IMR-90 (cell line): Measurements from ENCODE around the gene PCDHB15. TPM values are rescaled to one million over a fixed set of nuclear protein-coding genes. Genes with fewer than 3 reads are reported as not detected.

Experiments
- ATAC-seq: fragments of 200-7000 bp; cut with Tn5 transposase; 2 replicates; pipeline ENCODE4 v1.9.1; 2020; ENCODE audit warnings: low read depth, mild to moderate bottlenecking, moderate library complexity
- BruUV-seq: library from RNA; stranded (reverse); fragments of 400-500 nt; replicated peaks from 2 replicates; lab custom pipeline; 2021; lab: Mats Ljungman, UMichigan
- CTCF ChIA-PET: fragments of 300-600 bp; formaldehyde crosslinking; extraction: SDS; loops from one replicate; lab custom pipeline; 2021; ENCODE audit warnings: antibody characterized with exemption; lab: Yijun Ruan, JAX
- POLR2A ChIA-PET: fragments of 300-600 bp; sonication (Branson Sonifier 250); formaldehyde crosslinking; loops from one replicate; lab custom pipeline; 2022; ENCODE audit warnings: antibody characterized with exemption; ENCODE audit not compliant: unreplicated experiment; lab: Charles Lee
- DNase-seq: peaks from one replicate; pipeline ENCODE4 v3.0.0; 2013
- H2AFZ ChIP-seq: replicated peaks from 2 replicates; pipeline ENCODE3; 2013; ENCODE audit warnings: low read length, mild to moderate bottlenecking; ENCODE audit not compliant: poor library complexity
- H2AK5ac ChIP-seq: 2 replicates; pipeline ENCODE4 v1.6.1; 2013; ENCODE audit warnings: low read depth, low read length, inconsistent platforms
- H2AK9ac ChIP-seq: replicated peaks from 2 replicates; pipeline ENCODE3; 2013; ENCODE audit warnings: mild to moderate bottlenecking, low read depth, low read length, moderate library complexity; ENCODE audit not compliant: poor library complexity
- H2BK120ac ChIP-seq: 2 replicates; pipeline ENCODE4 v1.6.1; 2013; ENCODE audit warnings: low read depth, low read length, inconsistent platforms
- H2BK15ac ChIP-seq: 3 replicates; pipeline ENCODE4 v1.6.1; 2013; ENCODE audit warnings: low read depth, low read length, inconsistent platforms
- H2BK20ac ChIP-seq: 2 replicates; pipeline ENCODE4 v1.6.1; 2013; ENCODE audit warnings: low read depth, mild to moderate bottlenecking, inconsistent platforms, low read length, moderate library complexity
- H2BK5ac ChIP-seq: 2 replicates; pipeline ENCODE4 v1.6.1; 2013; ENCODE audit warnings: mild to moderate bottlenecking, low read depth, low read length, inconsistent platforms; ENCODE audit not compliant: poor library complexity, severe bottlenecking
- H3K14ac ChIP-seq: replicated peaks from 2 replicates; pipeline ENCODE4 v1.6.1; 2013; ENCODE audit warnings: low read depth, low read length, inconsistent platforms
- H3K18ac ChIP-seq: 2 replicates; pipeline ENCODE4 v1.6.1; 2013; ENCODE audit warnings: low read depth, low read length, control low read depth
- H3K23ac ChIP-seq: 2 replicates; pipeline ENCODE4 v1.6.1; 2013; ENCODE audit warnings: low read depth, low read length, inconsistent platforms
- H3K27ac ChIP-seq: 2 replicates; pipeline ENCODE4 v1.5.1; 2013; ENCODE audit warnings: mild to moderate bottlenecking, control low read depth, low read length; ENCODE audit not compliant: insufficient read depth
- H3K27me3 ChIP-seq: 2 replicates; pipeline ENCODE4 v1.6.1; 2013; ENCODE audit warnings: low read length; ENCODE audit not compliant: control insufficient read depth, insufficient read depth
- H3K36me3 ChIP-seq: 2 replicates; pipeline ENCODE4 v1.6.1; 2013; ENCODE audit warnings: low read length, mixed read lengths; ENCODE audit not compliant: control insufficient read depth, insufficient read depth
- H3K4ac ChIP-seq: 2 replicates; pipeline ENCODE4 v1.6.1; 2013; ENCODE audit warnings: low read depth, low read length, inconsistent platforms
- H3K4me1 ChIP-seq: 2 replicates; pipeline ENCODE4 v1.6.1; 2013; ENCODE audit warnings: low read length, mixed read lengths; ENCODE audit not compliant: control insufficient read depth, insufficient read depth
- H3K4me2 ChIP-seq: 2 replicates; pipeline ENCODE4 v1.6.1; 2013; ENCODE audit warnings: low read depth, mild to moderate bottlenecking, control low read depth, low read length, moderate library complexity
- H3K4me3 ChIP-seq: 2 replicates; pipeline ENCODE4 v1.5.1; 2013; ENCODE audit warnings: low read depth, mild to moderate bottlenecking, control low read depth, low read length, moderate library complexity; ENCODE audit not compliant: insufficient read depth
- H3K56ac ChIP-seq: 2 replicates; pipeline ENCODE4 v1.6.1; 2013; ENCODE audit warnings: low read length, inconsistent platforms; ENCODE audit not compliant: insufficient read depth; ENCODE audit errors: extremely low read depth
- H3K79me1 ChIP-seq, 2 experiments: 2 replicates each; pipeline ENCODE4 v1.6.1; 2013; ENCODE audit warnings: low read length in 2 of 2, inconsistent platforms in 1 of 2, low read depth in 1 of 2
- H3K9ac ChIP-seq: 2 replicates; pipeline ENCODE4 v1.6.1; 2013; ENCODE audit warnings: low read depth, low read length, control low read depth
- H3K9me1 ChIP-seq: 2 replicates; pipeline ENCODE4 v1.6.1; 2013; ENCODE audit warnings: low read length, inconsistent platforms; ENCODE audit not compliant: insufficient read depth
- H3K9me3 ChIP-seq: 2 replicates; pipeline ENCODE4 v1.6.1; 2013; ENCODE audit warnings: low read length; ENCODE audit not compliant: control insufficient read depth, insufficient read depth
- H4K20me1 ChIP-seq: 2 replicates; pipeline ENCODE4 v1.6.1; 2013; ENCODE audit warnings: low read length, inconsistent platforms; ENCODE audit not compliant: insufficient read depth
- H4K5ac ChIP-seq: 2 replicates; pipeline ENCODE4 v1.6.1; 2013; ENCODE audit warnings: mild to moderate bottlenecking, low read depth, low read length, control low read depth
- H4K8ac ChIP-seq, 2 experiments: 2 replicates each; pipeline ENCODE4 v1.6.1; 2013; ENCODE audit warnings: low read depth in 2 of 2, low read length in 2 of 2, control low read depth in 1 of 2, inconsistent platforms in 1 of 2
- H4K91ac ChIP-seq: 2 replicates; pipeline ENCODE4 v1.6.1; 2013; ENCODE audit warnings: low read depth, low read length, inconsistent platforms; ENCODE audit not compliant: insufficient read depth
- BHLHE40 ChIP-seq: fragments of 150-350 bp; IDR thresholded peaks from 2 replicates; pipeline ENCODE4 v1.6.1; 2016; ENCODE audit warnings: mild to moderate bottlenecking, low read depth, low read length
- MAZ ChIP-seq: IDR thresholded peaks from 2 replicates; pipeline ENCODE4 v1.6.1; 2012; ENCODE audit warnings: low read depth, mild to moderate bottlenecking, low read length, improper control_type of control experiment, moderate library complexity, borderline replicate concordance
- RFX5 ChIP-seq: IDR thresholded peaks from 2 replicates; pipeline ENCODE4 v1.8.0; 2012; ENCODE audit warnings: low read depth, mild to moderate bottlenecking, low read length, moderate library complexity
- dilution Hi-C: fragments of 300-500 bp; cut with HindIII; formaldehyde crosslinking; loops from one replicate; pipeline ENCODE4 v1.14.3; 2018; ENCODE audit warnings: low sequenced_read_pairs; ENCODE audit not compliant: unreplicated experiment
- in situ Hi-C: fragments of 300-500 bp; cut with MboI; formaldehyde crosslinking; loops from 3 replicates; pipeline ENCODE4 v1.14.3; 2019; ENCODE audit warnings: low sequenced_read_pairs, inconsistent platforms, mixed read lengths
- intact Hi-C: fragments of 100-400 bp; cut with micrococcal nuclease; formaldehyde crosslinking; loops from 2 replicates; pipeline ENCODE4 v1.10.0; 2022
- polyA plus RNA-seq, 3 experiments: library from polyadenylated mRNA; depleted of rRNA; stranded (reverse); fragments of >200 nt; gene quantifications; 2 replicates each; pipeline ENCODE4 v1.2.3, GENCODE V29; 2012; ENCODE audit warnings: low replicate concordance in 1 of 3
- total RNA-seq: library from RNA; depleted of rRNA; stranded (reverse); fragments of >200 nt; gene quantifications from 2 replicates; pipeline ENCODE4 v1.2.3, GENCODE V29; 2012

The PCDHB15 gene
- total and polyA plus RNA-seq, 2 of the 4 experiments (the other 2 are of a cell fraction), result 0.17 to 0.18 TPM

- dilution Hi-C loops, result no loop called here
- CTCF ChIA-PET, result interaction anchor here (0.6 kb wide), 1 partner anchor 18 kb away, joined by 4 read pairs; no protein-coding TSS in a partner anchor
- no TSS peak for BruUV-seq
Observed at GRCh38 chr5:141250576-141250975, 5.4 kb downstream of the PCDHB15 start.

More at GRCh38 chr5:141250576-141250975, 5.4 kb downstream of the PCDHB15 start:
- Histone ChIP-seq H3K18ac (no peak overlapping the region), H3K36me3 (no peaks in the 10 kb centered on the region), H3K27me3 (no peaks in the 10 kb centered on the region), H3K4me3 (no peak overlapping the region), H4K20me1 (no peaks in the 10 kb centered on the region), H4K5ac (no peak overlapping the region), H3K79me1 (no peaks in the 10 kb centered on the region), H4K8ac (no peak overlapping the region), H3K27ac (no peak overlapping the region), H3K56ac (no peak overlapping the region), H4K91ac (no peak overlapping the region), H3K23ac (no peak overlapping the region), H2AK9ac (no peak overlapping the region), H3K9me3 (peaks cover 31% of the 10 kb centered on the region), H3K4me1 (no peaks in the 10 kb centered on the region), H2AK5ac (no peak overlapping the region), H2BK15ac (no peak overlapping the region), H2AFZ (no peak overlapping the region), H2BK20ac (no peak overlapping the region), H3K4me2 (no peak overlapping the region), H3K9me1 (no peaks in the 10 kb centered on the region), H3K4ac (no peak overlapping the region), H3K14ac (no peak overlapping the region), H3K9ac (no peak overlapping the region), H2BK5ac (no peak overlapping the region), H2BK120ac (no peak overlapping the region)
- POLR2A ChIA-PET, result no interaction called here
- DNase-seq, result no peak
- no peak for ATAC-seq
- intact Hi-C loops, result no loop called here
- no peak for TF ChIP-seq BHLHE40
- no peak for TF ChIP-seq MAZ
- TF ChIP-seq RFX5, result no peak
- in situ Hi-C loops, result no loop called here
